HCT116 (cell line): Measurements from ENCODE around the gene MGME1.

ENCODE experiments used
- CEBPB ChIP-seq: IDR thresholded peaks from 2 replicates; pipeline ENCODE4 v1.6.1; 2012; ENCODE audit warnings: low read depth
- EZH2 ChIP-seq: fragments of 200-600 bp; sonication (generic); IDR thresholded peaks from 2 replicates; pipeline ENCODE4 v1.6.1; 2017; ENCODE audit warnings: antibody characterized with exemption, mixed run types
- JUND ChIP-seq: IDR thresholded peaks from 2 replicates; pipeline ENCODE4 v1.6.1; 2012
- POLR2A ChIP-seq: IDR thresholded peaks from 2 replicates; pipeline ENCODE4 v1.7.0; 2011; ENCODE audit warnings: borderline replicate concordance; ENCODE audit not compliant: insufficient read depth, insufficient read length; ENCODE audit errors: extremely low read depth
- SIN3A ChIP-seq: IDR thresholded peaks from 2 replicates; pipeline ENCODE4 v1.6.1; 2012; ENCODE audit warnings: low read depth
- ZNF274 ChIP-seq: fragments of 200-500 bp; sonication (Bioruptor generic); IDR thresholded peaks from 2 replicates; pipeline ENCODE4 v1.6.1; 2014; ENCODE audit warnings: mild to moderate bottlenecking, low read depth, low read length, inconsistent platforms
- TF ChIP-seq, protein P1 (sequence below), 3 experiments: fragments of 200-600 bp in 1 of 3; sonication (generic) in 1 of 3; IDR thresholded peaks in 2 of 3; conservative IDR thresholded peaks in 1 of 3; 2 replicates each; pipeline ENCODE4 v1.5.1; 2012 to 2017; ENCODE audit warnings: low read depth in 2 of 3, low read length in 2 of 3, antibody characterized with exemption in 1 of 3, borderline replicate concordance in 1 of 3, control low read depth in 1 of 3, mild to moderate bottlenecking in 1 of 3, mixed read lengths in 1 of 3, mixed run types in 1 of 3, moderate library complexity in 1 of 3; ENCODE audit not compliant: insufficient read depth in 1 of 3
- TF ChIP-seq, protein P2 (sequence below): IDR thresholded peaks from 2 replicates; pipeline ENCODE4 v1.6.1; 2012; ENCODE audit warnings: low read depth

DNA sequence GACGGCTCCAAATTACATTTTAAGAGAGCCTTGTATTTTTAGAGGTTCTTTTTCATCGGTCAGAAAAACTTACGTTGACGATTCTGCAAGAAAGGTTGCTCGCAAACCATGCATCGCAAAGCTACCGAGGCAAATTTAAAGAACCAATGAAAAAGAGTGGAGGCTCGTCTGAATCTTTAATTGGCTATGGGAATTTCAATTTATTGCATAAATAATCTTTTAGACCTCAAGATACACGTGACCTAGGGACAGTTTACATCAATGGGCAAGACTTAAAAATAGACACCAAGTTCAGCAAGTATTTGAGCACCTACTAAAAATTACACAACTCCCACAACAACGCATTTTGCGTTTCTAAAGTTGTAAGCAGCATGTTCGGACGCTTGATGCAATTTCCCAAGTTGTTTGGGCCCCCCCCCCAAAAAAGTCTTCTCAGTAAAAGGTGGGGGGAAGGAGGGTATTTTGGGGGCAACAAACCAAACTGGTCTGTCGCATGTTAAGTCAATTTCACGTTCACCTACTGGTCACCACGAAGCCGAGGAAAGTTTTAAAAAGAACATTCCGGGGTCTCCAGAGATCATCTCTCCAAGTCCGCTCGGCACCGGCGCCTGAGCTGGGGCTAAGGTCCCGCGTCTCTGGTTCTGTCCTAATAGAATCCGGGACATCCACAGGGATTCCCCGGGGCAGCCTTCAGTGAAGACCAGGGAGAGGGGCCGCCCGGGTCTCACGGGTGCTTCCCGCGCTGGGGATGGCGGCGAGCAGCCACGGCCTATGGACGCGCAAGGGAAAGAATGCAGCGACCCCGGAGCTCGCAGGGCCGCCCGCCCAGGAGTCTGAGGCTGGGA, 1.1 kb upstream of the MGME1 start:
- TF ChIP-seq, protein P1, sequence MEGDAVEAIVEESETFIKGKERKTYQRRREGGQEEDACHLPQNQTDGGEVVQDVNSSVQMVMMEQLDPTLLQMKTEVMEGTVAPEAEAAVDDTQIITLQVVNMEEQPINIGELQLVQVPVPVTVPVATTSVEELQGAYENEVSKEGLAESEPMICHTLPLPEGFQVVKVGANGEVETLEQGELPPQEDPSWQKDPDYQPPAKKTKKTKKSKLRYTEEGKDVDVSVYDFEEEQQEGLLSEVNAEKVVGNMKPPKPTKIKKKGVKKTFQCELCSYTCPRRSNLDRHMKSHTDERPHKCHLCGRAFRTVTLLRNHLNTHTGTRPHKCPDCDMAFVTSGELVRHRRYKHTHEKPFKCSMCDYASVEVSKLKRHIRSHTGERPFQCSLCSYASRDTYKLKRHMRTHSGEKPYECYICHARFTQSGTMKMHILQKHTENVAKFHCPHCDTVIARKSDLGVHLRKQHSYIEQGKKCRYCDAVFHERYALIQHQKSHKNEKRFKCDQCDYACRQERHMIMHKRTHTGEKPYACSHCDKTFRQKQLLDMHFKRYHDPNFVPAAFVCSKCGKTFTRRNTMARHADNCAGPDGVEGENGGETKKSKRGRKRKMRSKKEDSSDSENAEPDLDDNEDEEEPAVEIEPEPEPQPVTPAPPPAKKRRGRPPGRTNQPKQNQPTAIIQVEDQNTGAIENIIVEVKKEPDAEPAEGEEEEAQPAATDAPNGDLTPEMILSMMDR (IDR thresholded peaks at IDR 0.05 in 2 of 3, conservative IDR thresholded peaks at IDR 0.05 in 1 of 3; ENCODE audit: borderline replicate concordance in 1 of 3, insufficient read depth in 1 of 3, low read depth in 2 of 3, low read length in 2 of 3): no peak
- TF ChIP-seq ZNF274 (no peak), POLR2A (no peak), CEBPB (no peak), EZH2 (no peak), SIN3A (no peak), JUND (no peak)
- TF ChIP-seq, protein P2, sequence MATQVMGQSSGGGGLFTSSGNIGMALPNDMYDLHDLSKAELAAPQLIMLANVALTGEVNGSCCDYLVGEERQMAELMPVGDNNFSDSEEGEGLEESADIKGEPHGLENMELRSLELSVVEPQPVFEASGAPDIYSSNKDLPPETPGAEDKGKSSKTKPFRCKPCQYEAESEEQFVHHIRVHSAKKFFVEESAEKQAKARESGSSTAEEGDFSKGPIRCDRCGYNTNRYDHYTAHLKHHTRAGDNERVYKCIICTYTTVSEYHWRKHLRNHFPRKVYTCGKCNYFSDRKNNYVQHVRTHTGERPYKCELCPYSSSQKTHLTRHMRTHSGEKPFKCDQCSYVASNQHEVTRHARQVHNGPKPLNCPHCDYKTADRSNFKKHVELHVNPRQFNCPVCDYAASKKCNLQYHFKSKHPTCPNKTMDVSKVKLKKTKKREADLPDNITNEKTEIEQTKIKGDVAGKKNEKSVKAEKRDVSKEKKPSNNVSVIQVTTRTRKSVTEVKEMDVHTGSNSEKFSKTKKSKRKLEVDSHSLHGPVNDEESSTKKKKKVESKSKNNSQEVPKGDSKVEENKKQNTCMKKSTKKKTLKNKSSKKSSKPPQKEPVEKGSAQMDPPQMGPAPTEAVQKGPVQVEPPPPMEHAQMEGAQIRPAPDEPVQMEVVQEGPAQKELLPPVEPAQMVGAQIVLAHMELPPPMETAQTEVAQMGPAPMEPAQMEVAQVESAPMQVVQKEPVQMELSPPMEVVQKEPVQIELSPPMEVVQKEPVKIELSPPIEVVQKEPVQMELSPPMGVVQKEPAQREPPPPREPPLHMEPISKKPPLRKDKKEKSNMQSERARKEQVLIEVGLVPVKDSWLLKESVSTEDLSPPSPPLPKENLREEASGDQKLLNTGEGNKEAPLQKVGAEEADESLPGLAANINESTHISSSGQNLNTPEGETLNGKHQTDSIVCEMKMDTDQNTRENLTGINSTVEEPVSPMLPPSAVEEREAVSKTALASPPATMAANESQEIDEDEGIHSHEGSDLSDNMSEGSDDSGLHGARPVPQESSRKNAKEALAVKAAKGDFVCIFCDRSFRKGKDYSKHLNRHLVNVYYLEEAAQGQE: no peak
